Stimulated activated CD4-positive, alpha-beta T cell treated with anti-CD3 and anti-CD28 coated beads, Interleukin-15, amount 100 ng/mL, for 24 hours (primary cell): ENCODE results near the gene ARL16.
A peak's percentile ranks its signal among the peaks of the same experiment; 100 is the strongest.

ENCODE experiments used
- DNase-seq: peaks from one replicate; pipeline ENCODE4 v3.0.0-alpha.2; 2020

ARL16 gene

DNA sequence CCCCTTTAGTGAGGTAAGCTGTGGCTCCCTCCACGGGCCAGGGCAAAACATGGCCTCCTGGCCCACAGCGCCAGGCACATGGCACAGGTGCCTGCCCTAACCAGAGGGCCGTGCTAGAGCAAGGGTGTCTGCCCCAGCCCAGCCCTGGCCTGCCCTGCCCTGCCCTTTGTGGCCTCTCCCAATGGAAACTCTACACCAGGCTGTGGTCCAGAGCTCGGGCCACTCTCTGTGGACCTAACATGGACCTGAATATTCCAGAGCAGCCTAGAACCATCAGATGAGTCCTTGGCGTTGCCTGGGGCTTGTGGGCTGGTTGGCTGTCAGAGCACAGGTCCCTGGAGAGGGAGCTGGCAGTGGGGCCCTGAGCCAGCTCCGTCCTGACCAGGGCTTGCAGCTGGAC is 11.6 kb upstream of the ARL16 start:
- no peak for DNase-seq

DNA sequence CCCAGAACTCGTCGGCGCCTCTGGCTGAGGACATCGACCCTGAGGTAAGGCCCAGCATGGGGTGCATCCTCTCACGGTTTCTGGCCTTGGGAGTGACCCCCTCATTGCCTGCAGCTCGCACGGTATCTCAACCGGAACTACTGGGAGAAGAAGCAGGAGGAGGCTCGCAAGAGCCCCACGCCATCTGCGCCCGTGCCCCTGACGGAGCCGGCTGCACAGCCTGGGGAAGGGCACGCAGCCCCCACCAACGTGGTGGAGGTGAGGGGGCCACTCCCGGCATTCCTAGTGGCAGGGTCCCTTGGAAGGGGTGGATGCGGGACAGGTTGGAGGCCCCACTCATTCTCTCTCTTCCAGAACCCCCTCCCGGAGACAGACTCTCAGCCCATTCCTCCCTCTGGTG is 11.2 kb upstream of the ARL16 start:
- DNase-seq: no peak

DNA sequence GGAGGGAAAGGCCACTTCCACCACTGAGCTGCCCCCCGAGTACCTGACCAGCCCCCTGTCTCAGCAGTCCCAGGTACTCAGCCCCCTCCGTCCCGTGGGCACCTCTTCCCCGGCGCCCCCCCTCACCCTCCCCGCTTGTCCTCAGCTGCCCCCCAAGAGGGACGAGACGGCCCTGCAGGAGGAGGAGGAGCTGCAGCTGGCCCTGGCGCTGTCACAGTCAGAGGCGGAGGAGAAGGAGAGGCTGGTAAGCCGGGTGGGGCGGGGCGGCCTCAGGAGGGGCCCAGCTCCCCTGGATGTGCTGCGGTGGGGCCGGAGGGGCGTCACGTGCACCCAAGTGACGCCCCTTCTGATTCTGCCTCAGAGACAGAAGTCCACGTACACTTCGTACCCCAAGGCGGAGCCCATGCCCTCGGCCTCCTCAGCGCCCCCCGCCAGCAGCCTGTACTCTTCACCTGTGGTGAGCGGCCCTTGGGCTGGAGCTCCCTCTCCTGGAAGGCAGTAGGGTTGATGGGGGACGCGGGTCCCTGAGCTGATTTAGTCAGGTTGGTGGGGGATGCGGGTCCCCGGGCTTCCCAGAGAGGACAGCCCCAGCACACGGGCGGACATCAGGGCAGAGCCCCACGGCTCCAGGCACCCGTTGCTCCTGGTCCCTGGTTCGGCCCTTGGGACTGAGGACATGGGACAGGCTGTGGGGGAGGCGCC is 10.1 kb upstream of the ARL16 start:
- no peak for DNase-seq

DNA sequence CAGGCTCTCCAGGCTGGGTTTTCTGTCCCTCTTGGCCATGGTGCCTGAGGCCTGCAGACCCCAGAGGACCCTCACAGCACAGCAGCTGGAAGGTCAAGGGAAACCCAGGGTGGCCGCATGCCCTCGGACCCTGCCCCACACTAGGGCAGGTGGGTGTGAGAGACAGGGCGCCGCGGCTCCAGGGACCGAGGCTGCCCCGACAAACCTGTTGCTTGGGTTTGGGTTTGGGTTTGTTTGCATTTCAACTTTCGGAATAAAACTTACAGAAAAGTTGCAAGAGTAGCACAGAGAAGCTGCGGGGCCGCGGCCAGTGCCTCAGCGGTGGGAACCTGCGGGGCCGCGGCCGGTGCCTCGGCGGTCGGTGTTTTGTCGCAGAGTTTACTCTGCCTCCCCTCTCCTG is 8.0 kb upstream of the ARL16 start:
- no peak for DNase-seq

DNA sequence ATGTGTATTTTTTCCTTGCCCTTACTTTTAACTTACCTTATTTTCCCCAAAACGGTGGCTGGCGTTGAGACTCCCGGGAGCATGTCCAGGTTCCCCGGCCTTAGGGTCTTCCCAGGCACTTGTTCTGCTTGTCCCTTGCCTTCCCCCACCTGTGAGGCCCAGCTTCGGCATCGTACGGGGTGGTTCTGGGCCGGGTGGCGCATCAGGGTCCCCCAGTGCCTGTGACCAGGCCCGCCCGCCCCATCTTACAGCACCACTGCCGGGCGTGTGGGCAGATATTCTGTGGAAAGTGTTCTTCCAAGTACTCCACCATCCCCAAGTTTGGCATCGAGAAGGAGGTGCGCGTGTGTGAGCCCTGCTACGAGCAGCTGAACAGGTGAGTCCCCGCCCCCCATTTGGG is 7.6 kb upstream of the ARL16 start:
- DNase-seq: no peak

DNA sequence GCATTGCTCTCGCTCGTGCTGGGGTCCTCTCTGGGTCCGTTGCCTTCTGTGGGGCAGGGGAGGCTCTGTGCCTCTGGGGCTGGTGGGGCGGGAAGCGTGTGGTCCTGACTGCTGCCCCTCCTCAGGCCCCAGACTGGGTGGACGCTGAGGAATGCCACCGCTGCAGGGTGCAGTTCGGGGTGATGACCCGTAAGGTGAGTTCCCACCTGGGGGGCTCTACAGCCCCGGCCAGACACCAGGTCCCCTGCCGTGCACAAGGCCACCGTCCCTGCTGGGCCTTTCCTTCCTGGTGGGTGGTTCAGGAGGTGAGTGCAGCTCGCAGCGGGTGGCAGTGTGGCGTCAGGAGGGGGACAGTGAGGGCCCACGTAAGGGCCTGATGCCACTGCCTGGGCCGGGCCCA is 7.0 kb upstream of the ARL16 start:
- no peak for DNase-seq

DNA sequence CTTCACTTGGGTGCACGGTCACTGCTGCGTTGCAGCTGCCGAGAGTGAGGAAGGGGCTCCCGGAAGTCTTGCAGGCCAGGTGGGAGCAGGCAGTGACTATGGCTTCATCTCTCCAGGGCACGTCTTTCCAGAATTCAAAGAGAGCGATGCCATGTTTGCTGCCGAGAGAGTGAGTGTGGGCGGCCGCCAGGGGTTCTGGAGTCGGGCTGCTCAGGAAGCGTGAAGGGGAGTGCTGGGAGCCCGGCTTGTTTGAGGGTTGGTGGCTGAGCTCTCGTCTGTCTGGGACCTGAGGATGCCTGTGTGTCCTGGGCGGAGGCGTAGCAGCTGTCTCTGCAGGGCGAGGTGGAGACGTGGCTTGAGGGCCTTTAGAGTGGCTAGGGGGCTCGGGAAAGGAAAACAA is 6.5 kb upstream of the ARL16 start:
- DNase-seq: no peak

DNA sequence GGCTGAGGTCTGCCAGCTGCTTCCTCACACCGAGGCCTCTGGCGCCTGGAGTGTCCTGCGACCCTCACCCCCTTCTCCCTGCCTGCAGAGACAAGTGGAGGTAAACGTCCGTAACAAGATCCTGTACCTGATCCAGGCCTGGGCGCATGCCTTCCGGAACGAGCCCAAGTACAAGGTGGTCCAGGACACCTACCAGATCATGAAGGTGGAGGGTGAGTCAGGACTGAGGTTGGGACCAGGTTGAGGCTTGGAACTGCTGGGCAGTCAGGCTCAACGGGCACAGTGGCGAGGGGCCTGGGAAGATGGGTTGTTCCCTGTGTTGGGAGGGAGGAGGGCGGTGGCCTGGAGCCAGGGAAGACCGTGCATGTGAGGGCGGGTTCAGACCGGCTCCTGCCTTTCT is 5.0 kb upstream of the ARL16 start:
- no peak for DNase-seq

DNA sequence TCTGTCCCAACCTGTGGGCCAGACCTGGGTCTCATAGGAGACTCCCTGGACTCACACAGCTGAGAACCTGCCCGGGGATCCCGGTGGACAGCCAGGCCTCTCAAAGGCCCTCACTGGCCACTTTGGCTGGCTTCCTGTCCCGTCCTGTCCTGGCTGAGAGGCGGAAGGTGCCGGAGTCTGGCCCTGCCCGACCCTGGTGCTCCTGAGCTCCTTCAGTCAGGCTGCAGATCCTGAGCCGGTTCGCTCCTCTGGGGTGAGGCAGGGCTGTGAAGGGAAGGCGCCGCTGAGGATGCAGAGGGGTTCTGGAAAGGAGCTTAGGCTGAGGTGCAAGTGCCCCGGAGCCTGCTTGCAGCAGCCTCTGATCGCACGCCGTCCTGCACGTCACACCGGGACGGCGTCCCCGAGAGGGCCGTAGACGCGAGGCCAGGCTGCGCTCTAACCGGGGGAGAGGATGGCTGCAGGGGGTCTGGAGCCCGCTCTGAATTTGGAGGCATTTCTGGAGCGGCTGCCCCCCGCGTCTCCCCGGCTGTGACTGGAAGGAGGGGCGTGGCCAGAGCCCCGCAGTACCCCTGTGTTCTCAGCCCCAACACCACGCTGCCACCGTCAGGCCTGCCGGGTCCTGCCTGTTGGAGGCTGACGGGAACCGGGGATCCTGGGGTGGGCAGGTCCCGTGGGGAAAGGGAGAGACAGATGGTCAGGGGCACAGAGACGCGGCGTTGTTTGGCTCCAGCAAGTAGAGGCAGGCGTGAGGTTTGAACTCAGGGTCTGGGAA is 4.4 kb upstream of the ARL16 start:
- DNase-seq: no peak

DNA sequence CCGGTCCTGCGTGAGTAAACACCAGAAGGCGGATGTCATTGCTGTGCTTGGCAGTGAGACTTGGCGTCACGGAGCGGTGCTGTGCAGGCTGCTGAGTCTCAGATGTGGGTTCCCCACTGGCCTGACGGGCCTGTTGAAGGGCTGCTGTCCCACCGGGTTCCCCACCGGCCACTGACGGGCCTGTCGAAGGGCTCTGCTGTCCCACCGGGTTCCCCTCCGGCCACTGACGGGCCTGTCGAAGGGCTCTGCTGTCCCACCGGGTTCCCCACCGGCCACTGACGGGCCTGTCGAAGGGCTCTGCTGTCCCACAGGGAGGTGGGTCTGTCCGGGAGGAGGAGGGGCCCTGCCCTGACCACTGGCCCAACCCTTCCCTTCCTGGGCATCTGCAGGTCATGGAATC is 3.0 kb upstream of the ARL16 start:
- DNase-seq: no peak

DNA sequence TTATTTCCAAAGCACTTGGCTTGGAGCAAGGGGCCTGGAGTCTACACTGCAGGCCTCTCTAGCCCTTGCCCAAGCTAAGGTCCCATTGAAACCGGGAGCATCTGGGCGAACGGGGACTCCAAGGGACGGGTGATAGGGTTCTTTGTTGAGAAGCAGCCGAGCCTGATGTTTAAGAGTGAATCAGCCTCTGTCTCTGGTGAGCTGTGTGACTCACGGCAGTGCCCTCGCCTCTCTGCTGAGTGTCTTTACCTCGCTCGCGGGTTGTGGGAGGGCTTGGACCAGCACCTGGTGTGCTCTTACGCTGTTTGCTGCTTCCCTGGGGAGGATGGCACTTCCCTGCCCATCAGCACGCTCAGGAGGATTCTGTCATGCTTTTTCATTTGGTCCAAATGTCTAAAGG is 1.5 kb upstream of the ARL16 start:
- peak; percentile 74 for DNase-seq

DNA sequence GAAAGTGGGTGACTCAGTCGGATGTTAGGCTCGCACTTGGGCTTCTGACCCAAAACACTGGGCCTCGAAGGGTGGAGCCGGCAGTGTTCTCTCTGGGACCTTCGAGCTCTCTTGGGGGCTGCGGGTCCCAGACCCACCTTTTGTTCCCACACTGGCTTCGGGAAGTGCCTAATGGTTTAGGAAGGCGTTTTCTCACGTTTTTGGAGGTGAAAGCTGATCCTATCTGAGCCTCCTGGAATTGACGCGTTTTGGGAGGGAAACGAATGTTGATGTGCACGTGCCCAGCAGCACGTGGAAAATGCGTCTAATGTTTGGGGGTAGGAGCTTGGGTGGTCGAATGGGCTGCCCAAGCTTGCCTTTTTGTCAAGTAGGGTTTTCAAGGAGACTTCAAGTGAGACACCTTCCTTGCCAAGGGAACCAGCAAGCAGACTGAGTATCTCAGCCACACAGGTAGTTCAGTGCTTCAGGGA is 880 bp upstream of the ARL16 start:
- no peak for DNase-seq

DNA sequence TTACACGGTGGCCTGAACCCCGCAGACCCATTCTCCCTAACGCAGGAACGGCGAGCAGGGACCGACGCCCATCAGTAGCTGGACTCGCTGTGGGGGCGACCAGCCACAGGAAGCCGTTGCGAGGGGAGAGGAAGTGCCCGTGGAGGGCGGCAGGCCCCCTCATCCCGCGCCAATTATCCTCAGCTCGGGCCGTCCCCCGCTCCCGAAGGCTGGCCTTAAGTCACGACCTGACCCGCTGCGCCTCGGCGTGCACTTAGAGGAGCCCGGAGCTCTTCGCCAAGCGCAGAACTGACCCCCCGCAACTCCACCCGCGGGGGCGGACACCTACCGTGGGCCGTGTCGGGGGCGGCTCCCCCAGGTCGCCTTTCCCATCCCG is 401 bp downstream of the ARL16 start:
- no peak for DNase-seq

DNA sequence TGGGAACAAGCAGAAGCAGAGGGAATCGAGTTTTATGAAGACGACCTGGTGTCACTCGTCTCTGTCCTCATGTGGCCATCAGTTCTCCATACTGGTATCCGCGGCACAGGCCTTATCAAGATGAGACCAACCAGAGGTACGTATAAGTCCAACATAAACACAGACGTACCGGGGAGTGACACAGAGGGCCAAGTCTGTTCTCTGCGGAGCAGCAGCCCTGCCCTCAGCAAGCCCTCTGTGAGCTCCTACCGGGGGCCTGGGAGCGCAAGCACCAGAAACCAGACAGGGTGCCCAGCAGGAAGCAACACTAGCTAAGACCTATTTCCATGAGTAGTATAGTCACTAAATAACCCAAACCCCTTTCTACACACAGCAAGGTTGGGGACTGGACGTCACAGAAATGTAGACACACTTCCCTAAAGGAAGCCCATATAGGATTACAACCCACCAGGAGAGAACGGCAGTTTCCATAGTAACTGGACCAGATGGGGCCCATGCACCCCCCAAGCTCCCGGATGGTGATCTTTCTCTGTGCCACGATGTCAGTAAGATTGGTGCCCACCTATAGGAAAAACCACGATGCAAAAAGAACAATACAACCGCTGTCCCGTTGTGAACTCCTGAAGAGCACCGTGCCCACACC is 911 bp downstream of the ARL16 start:
- DNase-seq: no peak

DNA sequence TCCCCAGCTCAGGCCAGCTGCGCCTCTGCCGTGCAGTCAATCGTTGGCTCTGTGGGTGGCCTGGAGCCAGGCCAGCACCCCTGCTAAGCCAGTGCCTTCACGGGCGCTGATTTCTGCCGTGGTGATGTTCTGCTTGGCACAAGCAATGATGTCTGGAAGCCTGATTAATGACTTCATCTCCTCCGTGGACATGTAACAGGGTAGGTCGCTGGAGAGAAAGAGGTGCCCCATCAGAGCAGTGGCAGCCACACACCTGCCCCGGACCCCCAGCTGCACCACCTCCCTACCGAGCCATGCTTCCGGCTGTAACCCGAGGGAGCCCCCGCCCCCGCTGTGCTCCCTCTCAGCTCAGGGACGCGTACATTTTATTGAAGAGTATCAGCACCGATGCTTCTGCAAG is 1.9 kb downstream of the ARL16 start:
- DNase-seq: no peak

DNA sequence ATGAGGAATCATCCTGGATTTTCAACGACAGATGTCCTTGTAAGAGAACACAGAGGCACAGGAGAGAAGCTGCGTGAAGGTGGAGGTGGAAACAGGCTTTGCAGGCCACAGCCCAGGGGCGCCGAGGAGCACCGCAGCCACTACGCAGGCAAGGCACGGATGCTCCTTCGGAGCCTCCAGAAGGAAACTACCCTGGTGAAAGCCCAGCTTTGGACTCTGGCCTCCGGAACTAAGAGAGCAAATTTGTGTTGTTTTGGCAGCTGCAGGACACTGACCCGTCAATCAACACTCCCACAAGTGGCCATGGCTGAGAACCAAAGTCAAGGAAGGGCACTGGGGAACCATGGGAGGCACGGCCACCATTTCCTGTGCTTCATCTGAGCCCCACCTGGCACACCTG is 3.4 kb downstream of the ARL16 start:
- DNase-seq: no peak

DNA sequence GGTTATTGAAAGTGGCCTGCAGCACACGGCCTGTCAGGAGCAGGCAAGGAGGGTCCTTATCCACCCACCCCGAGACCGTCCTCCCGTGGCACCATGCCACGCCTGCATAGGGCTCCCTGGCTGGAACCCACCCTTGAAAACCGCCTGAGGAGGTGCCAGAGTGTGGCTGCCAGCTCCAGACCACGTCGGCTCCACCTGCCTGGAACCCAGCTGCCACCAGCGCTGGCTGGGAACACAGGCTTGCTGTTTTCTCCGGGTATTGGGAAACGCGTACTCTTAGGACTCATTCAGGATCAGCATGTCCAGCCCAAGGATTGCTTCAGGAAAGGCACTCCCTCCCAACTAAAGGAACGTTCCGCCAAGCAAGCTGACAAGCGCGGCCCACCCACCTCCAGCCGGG is 6.7 kb downstream of the ARL16 start:
- no peak for DNase-seq

DNA sequence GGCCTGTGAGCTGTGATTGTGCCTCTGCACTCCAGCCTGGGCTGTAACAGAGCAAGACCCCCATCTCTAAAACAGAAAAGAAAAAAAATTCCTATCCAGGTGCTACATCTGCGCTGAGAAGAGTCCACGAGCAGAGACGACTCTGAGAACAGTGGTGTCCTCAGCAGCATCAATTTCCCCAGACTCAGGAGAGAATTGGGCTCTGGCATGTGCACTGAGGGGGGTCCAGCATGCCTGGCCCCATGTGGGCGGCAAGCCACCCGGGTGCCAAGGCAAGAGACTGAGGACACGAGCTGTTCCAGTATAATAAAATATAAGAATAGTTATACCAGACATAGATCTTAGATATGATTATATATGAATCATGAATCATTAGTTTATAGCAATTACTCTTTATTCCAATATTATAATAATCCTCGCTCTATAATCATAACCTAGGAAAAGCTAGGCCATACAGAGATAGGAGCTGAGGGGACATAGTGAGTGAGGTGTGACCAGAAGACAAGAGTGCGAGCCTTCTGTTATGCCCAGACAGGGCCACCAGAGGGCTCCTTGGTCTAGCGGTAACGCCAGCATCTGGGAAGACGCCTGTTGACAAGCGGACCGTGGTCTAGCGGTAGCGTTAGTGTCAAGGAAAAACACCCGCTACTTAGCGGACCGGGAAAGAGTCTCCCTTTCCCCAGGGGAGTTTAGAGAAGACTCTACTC is 7.9 kb downstream of the ARL16 start:
- peak; percentile 45 for DNase-seq

DNA sequence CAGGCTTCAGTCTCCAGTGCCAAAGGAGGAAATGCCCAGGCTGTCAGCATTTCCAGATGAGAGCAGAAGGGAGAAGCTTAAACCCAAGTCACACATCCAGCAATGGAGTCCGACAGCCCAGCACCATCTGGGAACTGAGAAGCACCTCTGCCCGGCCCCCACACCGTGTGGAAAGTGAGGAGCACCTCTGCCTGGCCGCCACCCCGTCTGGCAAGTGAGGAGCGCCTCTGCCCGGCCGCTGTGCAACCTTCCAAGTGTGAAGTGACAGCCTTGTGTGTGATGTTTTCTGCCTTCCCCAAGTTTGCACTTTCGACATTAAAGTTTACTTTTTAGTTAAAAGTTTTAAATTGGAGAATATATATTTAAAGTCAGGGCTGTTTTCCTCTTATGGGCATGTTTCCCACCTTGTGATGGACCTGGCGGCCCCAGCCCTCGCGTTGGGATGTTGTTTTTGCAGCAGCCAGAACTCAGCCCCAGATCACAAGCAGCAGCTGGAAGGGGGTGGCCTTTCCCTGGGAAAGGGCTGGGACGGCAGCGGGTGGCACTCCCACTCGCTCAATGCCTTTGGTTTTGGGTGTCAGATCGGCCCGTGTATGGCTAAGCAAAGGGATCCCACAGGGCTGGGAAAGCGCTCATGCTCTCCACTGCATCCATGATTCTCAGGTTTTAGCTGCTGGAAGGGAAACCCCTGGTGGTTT is 9.9 kb downstream of the ARL16 start:
- DNase-seq: no peak

DNA sequence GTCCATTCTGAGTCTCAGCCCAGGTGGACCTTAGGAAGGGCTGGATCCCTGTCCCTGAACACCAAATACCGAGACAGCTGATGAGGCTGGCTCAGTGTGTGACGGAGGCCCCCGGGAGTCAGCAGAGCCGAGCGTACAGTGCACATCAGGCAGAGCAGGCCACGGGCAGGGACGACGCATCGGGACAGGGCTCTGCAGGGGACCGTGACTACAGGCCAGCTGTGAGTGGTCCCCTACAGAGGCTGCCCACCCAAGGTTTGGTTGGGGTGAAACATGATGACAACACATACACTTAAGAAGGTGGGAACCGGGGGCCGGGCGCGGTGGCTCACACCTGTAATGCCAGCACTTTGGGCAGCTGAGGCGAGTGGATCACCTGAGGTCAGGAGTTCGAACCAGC is 10.6 kb downstream of the ARL16 start:
- DNase-seq: no peak

DNA sequence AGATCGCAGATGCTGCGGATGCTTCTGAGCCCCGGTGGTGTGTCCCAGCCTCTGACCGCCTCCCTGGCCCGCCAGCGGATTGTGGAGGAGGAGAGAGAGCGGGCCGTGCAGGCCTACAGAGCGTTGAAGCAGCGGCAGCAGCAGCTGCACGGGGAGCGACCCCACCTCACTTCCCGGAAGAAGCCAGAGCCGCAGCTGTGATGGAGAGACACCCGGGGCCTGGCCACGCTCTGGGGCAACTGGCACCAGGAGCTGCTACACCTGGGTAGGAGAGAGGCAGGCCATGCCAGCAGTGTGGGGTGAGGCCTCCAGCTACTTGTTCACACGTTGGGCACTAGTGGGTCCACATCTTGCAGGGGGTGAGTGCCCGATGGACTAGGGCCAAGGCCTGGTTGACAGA is 11.1 kb downstream of the ARL16 start:
- DNase-seq: no peak

DNA sequence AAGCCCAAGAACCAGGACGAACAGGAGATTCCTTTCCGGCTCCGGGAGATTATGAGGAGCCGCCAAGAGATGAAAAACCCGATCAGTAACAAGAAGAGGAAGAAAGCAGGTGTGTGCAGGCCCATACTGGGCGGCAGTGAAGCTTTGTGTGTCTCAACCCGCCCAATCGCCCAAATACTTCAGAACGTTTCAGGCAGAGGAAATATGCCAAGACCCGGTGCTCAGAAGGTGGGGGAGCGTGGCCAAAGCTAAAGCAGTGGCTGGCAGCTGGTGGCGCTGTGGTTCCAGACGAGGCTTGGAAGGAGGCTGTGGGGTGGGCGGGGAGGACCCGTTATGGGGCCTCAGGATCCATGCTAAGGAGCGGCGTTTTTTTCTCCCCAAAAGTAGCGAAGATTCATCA is 15.8 kb downstream of the ARL16 start:
- no peak for DNase-seq
